Duodenal mucosa (tissue), 2 donors: ENCODE results near the gene GRPEL1.

Source experiments
- H3K27ac ChIP-seq: one replicate; pipeline ENCODE4 v1.7.0; 2013; ENCODE audit warnings: low read depth, low read length
- H3K27me3 ChIP-seq, 2 donors: one replicate each; pipeline ENCODE4 v1.7.0; 2013; ENCODE audit warnings: low read length in 2 of 2, control low read depth in 1 of 2; ENCODE audit not compliant: insufficient read depth in 2 of 2, control insufficient read depth in 1 of 2
- H3K36me3 ChIP-seq, 2 donors: one replicate each; pipeline ENCODE4 v1.7.0; 2013; ENCODE audit warnings: low read length in 2 of 2, control low read depth in 1 of 2; ENCODE audit not compliant: insufficient read depth in 2 of 2, control insufficient read depth in 1 of 2
- H3K4me1 ChIP-seq, 2 donors: one replicate each; pipeline ENCODE4 v1.7.0; 2013; ENCODE audit warnings: low read length in 2 of 2, control low read depth in 1 of 2; ENCODE audit not compliant: insufficient read depth in 2 of 2, control insufficient read depth in 1 of 2
- H3K4me3 ChIP-seq, 2 donors: one replicate each; pipeline ENCODE4 v1.7.0; 2013; ENCODE audit warnings: low read length in 2 of 2, low read depth in 1 of 2
- H3K9ac ChIP-seq, 2 donors: one replicate each; pipeline ENCODE4 v1.7.0; 2013; ENCODE audit warnings: low read length in 2 of 2, low read depth in 1 of 2
- H3K9me3 ChIP-seq, 2 donors: one replicate each; pipeline ENCODE4 v1.7.0; 2013; ENCODE audit warnings: low read length in 2 of 2, control low read depth in 1 of 2; ENCODE audit not compliant: control insufficient read depth in 1 of 2

The GRPEL1 gene

GRCh38 chr4:7067452-7068278, at the start of gene GRPEL1:
Gene GRPEL1 (minus strand): TSS chr4:7068064. CDS start chr4:7068032, 32 bp downstream.
- H3K4me1 ChIP-seq: peaks cover 19% of the 10 kb centered on the region in 2 donors
- peak within 1 kb of the TSS; percentile 71 for H3K27ac ChIP-seq
- peak within 1 kb of the TSS; percentile 83 to 86 for H3K4me3 ChIP-seq
- H3K27me3 ChIP-seq: no peaks in the 10 kb centered on the region
- H3K36me3 ChIP-seq: peaks cover 6 to 25% of the 10 kb centered on the region in 2 donors
- H3K9me3 ChIP-seq: no peaks in the 10 kb centered on the region
- H3K9ac ChIP-seq: peak within 1 kb of the TSS; percentile 69 to 74

GRCh38 chr4:7116705-7117104, 48.8 kb upstream of the GRPEL1 start:
- Histone ChIP-seq H3K36me3 (no peaks in the 10 kb centered on the region), H3K9ac (no peak overlapping the region), H3K9me3 (no peaks in the 10 kb centered on the region), H3K4me1 (no peaks in the 10 kb centered on the region), H3K27ac (no peak overlapping the region), H3K27me3 (no peaks in the 10 kb centered on the region), H3K4me3 (no peak overlapping the region)

- Histone ChIP-seq H3K27ac (no peak overlapping the region), H3K27me3 (no peaks in the 10 kb centered on the region), H3K9ac (no peak overlapping the region), H3K36me3 (no peaks in the 10 kb centered on the region), H3K9me3 (no peaks in the 10 kb centered on the region), H3K4me3 (no peak overlapping the region), H3K4me1 (no peaks in the 10 kb centered on the region)
Measured at GRCh38 chr4:7115557-7116340, 47.9 kb upstream of the GRPEL1 start.

GRCh38 chr4:7112656-7113055, 44.8 kb upstream of the GRPEL1 start:
- no peaks in the 10 kb centered on the region for H3K36me3 ChIP-seq
- H3K27me3 ChIP-seq: no peaks in the 10 kb centered on the region
- H3K4me1 ChIP-seq: no peaks in the 10 kb centered on the region
- no peak overlapping the region for H3K4me3 ChIP-seq
- no peaks in the 10 kb centered on the region for H3K9me3 ChIP-seq
- no peak overlapping the region for H3K9ac ChIP-seq
- H3K27ac ChIP-seq: no peak overlapping the region

GRCh38 chr4:7111441-7111840, 43.6 kb upstream of the GRPEL1 start:
- Histone ChIP-seq H3K9me3 (no peaks in the 10 kb centered on the region), H3K4me3 (no peak overlapping the region), H3K27me3 (no peaks in the 10 kb centered on the region), H3K27ac (no peak overlapping the region), H3K9ac (no peak overlapping the region), H3K36me3 (no peaks in the 10 kb centered on the region), H3K4me1 (no peaks in the 10 kb centered on the region)

- H3K36me3 ChIP-seq: no peaks in the 10 kb centered on the region
- H3K4me1 ChIP-seq: no peaks in the 10 kb centered on the region
- H3K4me3 ChIP-seq: no peak overlapping the region
- no peaks in the 10 kb centered on the region for H3K27me3 ChIP-seq
- no peaks in the 10 kb centered on the region for H3K9me3 ChIP-seq
- H3K27ac ChIP-seq: no peak overlapping the region
- H3K9ac ChIP-seq: no peak overlapping the region
Measured at GRCh38 chr4:7110546-7110945, 42.7 kb upstream of the GRPEL1 start.

- H3K27ac ChIP-seq: no peak overlapping the region
- no peaks in the 10 kb centered on the region for H3K36me3 ChIP-seq
- no peak overlapping the region for H3K9ac ChIP-seq
- H3K4me3 ChIP-seq: no peak overlapping the region
- H3K4me1 ChIP-seq: peaks cover 2 to 5% of the 10 kb centered on the region in 2 donors
- no peaks in the 10 kb centered on the region for H3K27me3 ChIP-seq
- no peaks in the 10 kb centered on the region for H3K9me3 ChIP-seq
Measured at GRCh38 chr4:7109169-7109568, 41.3 kb upstream of the GRPEL1 start.

- Histone ChIP-seq H3K9ac (no peak overlapping the region), H3K36me3 (no peaks in the 10 kb centered on the region), H3K4me1 (peaks cover 7 to 10% of the 10 kb centered on the region in 2 donors), H3K27ac (no peak overlapping the region), H3K27me3 (no peaks in the 10 kb centered on the region), H3K4me3 (no peak overlapping the region), H3K9me3 (no peaks in the 10 kb centered on the region)
Measured at GRCh38 chr4:7108660-7109059, 40.8 kb upstream of the GRPEL1 start.

- no peak overlapping the region for H3K4me3 ChIP-seq
- H3K9me3 ChIP-seq: no peaks in the 10 kb centered on the region
- H3K27me3 ChIP-seq: no peaks in the 10 kb centered on the region
- H3K4me1 ChIP-seq: peaks cover 10 to 13% of the 10 kb centered on the region in 2 donors
- no peak overlapping the region for H3K9ac ChIP-seq
- no peaks in the 10 kb centered on the region for H3K36me3 ChIP-seq
- H3K27ac ChIP-seq: no peak overlapping the region
Measured at GRCh38 chr4:7108046-7108625, 40.3 kb upstream of the GRPEL1 start.
